ENCODE results near the gene FXN. TPM values are rescaled to one million over a fixed set of nuclear protein-coding genes. Genes with fewer than 3 reads are reported as not detected.

The FXN gene
- polyA plus RNA-seq, 1 of the 3 experiments (the other 2 are of a cell fraction) = 15.7 TPM

GRCh38 chr9:68996462-68996861, 39.1 kb upstream of the FXN start:
- no peak for DNase-seq
- H4K20me1 ChIP-seq (ENCODE audit: insufficient read depth) = no peaks in the 10 kb centered on the region
- H3K9me2 ChIP-seq = no peaks in the 10 kb centered on the region
- no peak overlapping the region for H3K9ac ChIP-seq
- TF ChIP-seq TEAD4 (IDR thresholded peaks at IDR 0.05; ENCODE audit: borderline replicate concordance, insufficient read depth) = no peak
- TF ChIP-seq FOXM1 (IDR thresholded peaks at IDR 0.05; ENCODE audit: low read depth) = no peak
- TF ChIP-seq USF1 (IDR thresholded peaks at IDR 0.05; ENCODE audit: borderline replicate concordance, low read depth) = no peak
- TF ChIP-seq RAD21 (IDR thresholded peaks at IDR 0.05; ENCODE audit: low read length) = no peak
- no peak for TF ChIP-seq FOXJ3 (CRISPR knock-in tag; IDR thresholded peaks at IDR 0.05)
- no peak for TF ChIP-seq RCOR1 (IDR thresholded peaks at IDR 0.05; ENCODE audit: low read length)
- TF ChIP-seq IRF3 (IDR thresholded peaks at IDR 0.05; ENCODE audit: low read depth, low read length) = no peak
- no peak for TF ChIP-seq YY1 (IDR thresholded peaks at IDR 0.05; ENCODE audit: low read depth)
- no peak for TF ChIP-seq SMC3 (IDR thresholded peaks at IDR 0.05; ENCODE audit: low read depth, low read length)
- TF ChIP-seq MEF2A (IDR thresholded peaks at IDR 0.05; ENCODE audit: borderline replicate concordance, low read depth) = no peak
- TF ChIP-seq, protein P1, sequence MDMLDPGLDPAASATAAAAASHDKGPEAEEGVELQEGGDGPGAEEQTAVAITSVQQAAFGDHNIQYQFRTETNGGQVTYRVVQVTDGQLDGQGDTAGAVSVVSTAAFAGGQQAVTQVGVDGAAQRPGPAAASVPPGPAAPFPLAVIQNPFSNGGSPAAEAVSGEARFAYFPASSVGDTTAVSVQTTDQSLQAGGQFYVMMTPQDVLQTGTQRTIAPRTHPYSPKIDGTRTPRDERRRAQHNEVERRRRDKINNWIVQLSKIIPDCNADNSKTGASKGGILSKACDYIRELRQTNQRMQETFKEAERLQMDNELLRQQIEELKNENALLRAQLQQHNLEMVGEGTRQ (IDR thresholded peaks at IDR 0.05; ENCODE audit: borderline replicate concordance, low read depth, low read length) = no peak
- no peak for TF ChIP-seq NFIC (IDR thresholded peaks at IDR 0.05; ENCODE audit: borderline replicate concordance)
- TF ChIP-seq ZBTB33 (IDR thresholded peaks at IDR 0.05; ENCODE audit: borderline replicate concordance, low read depth) = no peak
- no peak for TF ChIP-seq ELF1 (IDR thresholded peaks at IDR 0.05)
- TF ChIP-seq RFX5 (IDR thresholded peaks at IDR 0.05; ENCODE audit: low read length) = no peak
- TF ChIP-seq FOSL2 (IDR thresholded peaks at IDR 0.05; ENCODE audit: borderline replicate concordance, low read depth) = no peak
- no peak for TF ChIP-seq CTCF (IDR thresholded peaks at IDR 0.05)
- no peak for TF ChIP-seq GATA2 (CRISPR knock-in tag; IDR thresholded peaks at IDR 0.05)
- no peak for TF ChIP-seq SIN3A (IDR thresholded peaks at IDR 0.05; ENCODE audit: borderline replicate concordance, low read depth, low read length)
- TF ChIP-seq, protein P2, sequence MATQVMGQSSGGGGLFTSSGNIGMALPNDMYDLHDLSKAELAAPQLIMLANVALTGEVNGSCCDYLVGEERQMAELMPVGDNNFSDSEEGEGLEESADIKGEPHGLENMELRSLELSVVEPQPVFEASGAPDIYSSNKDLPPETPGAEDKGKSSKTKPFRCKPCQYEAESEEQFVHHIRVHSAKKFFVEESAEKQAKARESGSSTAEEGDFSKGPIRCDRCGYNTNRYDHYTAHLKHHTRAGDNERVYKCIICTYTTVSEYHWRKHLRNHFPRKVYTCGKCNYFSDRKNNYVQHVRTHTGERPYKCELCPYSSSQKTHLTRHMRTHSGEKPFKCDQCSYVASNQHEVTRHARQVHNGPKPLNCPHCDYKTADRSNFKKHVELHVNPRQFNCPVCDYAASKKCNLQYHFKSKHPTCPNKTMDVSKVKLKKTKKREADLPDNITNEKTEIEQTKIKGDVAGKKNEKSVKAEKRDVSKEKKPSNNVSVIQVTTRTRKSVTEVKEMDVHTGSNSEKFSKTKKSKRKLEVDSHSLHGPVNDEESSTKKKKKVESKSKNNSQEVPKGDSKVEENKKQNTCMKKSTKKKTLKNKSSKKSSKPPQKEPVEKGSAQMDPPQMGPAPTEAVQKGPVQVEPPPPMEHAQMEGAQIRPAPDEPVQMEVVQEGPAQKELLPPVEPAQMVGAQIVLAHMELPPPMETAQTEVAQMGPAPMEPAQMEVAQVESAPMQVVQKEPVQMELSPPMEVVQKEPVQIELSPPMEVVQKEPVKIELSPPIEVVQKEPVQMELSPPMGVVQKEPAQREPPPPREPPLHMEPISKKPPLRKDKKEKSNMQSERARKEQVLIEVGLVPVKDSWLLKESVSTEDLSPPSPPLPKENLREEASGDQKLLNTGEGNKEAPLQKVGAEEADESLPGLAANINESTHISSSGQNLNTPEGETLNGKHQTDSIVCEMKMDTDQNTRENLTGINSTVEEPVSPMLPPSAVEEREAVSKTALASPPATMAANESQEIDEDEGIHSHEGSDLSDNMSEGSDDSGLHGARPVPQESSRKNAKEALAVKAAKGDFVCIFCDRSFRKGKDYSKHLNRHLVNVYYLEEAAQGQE (IDR thresholded peaks at IDR 0.05; ENCODE audit: low read depth, low read length) = no peak
- H3K4me3 ChIP-seq (ENCODE audit: low read depth in 2 of 2, low read length in 1 of 2) = no peak overlapping the region; a peak in 1 of 4 replicates
- ChIA-PET CTCF (interaction anchor here (0.6 to 1.2 kb wide), 3 partner anchors 12 to 413 kb away, joined by 3 to 4 read pairs (median 3); no protein-coding TSS in a partner anchor), POLR2A (no interaction called here)
- no peaks in the 10 kb centered on the region for H3K4me1 ChIP-seq (ENCODE audit: control insufficient read depth in 1 of 2, insufficient read depth in 2 of 2, low read depth in 1 of 2, low read length in 1 of 2)
- no peaks in the 10 kb centered on the region for H3K36me3 ChIP-seq (replicated peaks in 1 of 2; ENCODE audit: control insufficient read depth in 1 of 2, insufficient read depth in 2 of 2, low read length in 1 of 2)
- H3F3A ChIP-seq (replicated peaks; ENCODE audit: insufficient read depth) = no peaks in the 10 kb centered on the region
- no peak overlapping the region for H3K27ac ChIP-seq (ENCODE audit: low read depth in 2 of 2, low read length in 1 of 2)
- no peak overlapping the region for H3K4me2 ChIP-seq
- no peaks in the 10 kb centered on the region for H3K79me2 ChIP-seq (ENCODE audit: insufficient read depth)
- H3K27me3 ChIP-seq (ENCODE audit: insufficient read depth) = peaks cover 37% of the 10 kb centered on the region; the same call in 1 of the 2 replicates
- no peaks in the 10 kb centered on the region for H3K9me3 ChIP-seq
- H2AFZ ChIP-seq (ENCODE audit: low read depth) = peak overlapping the region; percentile 47; the same call in 1 of the 2 replicates
- WGBS (ENCODE audit: low lambda C conversion rate) = 10% methylated on average over 5 of the region's 5 CpGs
